Measurements from ENCODE around the gene TPSG1. TPM values are rescaled to one million over a fixed set of nuclear protein-coding genes. Genes with fewer than 3 reads are reported as not detected.

The TPSG1 gene
- total RNA-seq, 6 experiments from 2014 or later: 0.20 to 0.43 (median 0.43) TPM; not detected in 3

- Histone ChIP-seq H3K4me1 (peaks cover 0 to 41% (median 6%) of the 10 kb centered on the region in 4 donors), H3K4me3 (no peak overlapping the region), H3K36me3 (no peaks in the 10 kb centered on the region), H3K27ac (no peak overlapping the region), H3K27me3 (no peaks in the 10 kb centered on the region), H3K9me3 (no peaks in the 10 kb centered on the region)
- intact Hi-C loops (cut with DNase I): no loop called here
- no peak for TF ChIP-seq POLR2A (IDR thresholded peaks at IDR 0.05)
- no peak for TF ChIP-seq CTCF (IDR thresholded peaks at IDR 0.05)
- ATAC-seq (no peak), DNase-seq (no peak)
- 50% methylated on average over 2 of the region's 38 CpGs for WGBS (ENCODE audit: insufficient coverage, low coverage, low lambda C conversion rate, missing lambda C conversion rate)
Observed at GRCh38 chr16:1180549-1181403, 44.3 kb downstream of the TPSG1 start.

- H3K36me3 ChIP-seq: no peaks in the 10 kb centered on the region
- intact Hi-C loops (cut with DNase I): no loop called here
- WGBS (ENCODE audit: insufficient coverage, low coverage, low lambda C conversion rate, missing lambda C conversion rate): 71% methylated on average over 5 of the region's 21 CpGs
- ATAC-seq: no peak
- H3K9me3 ChIP-seq: no peaks in the 10 kb centered on the region
- TF ChIP-seq CTCF (IDR thresholded peaks at IDR 0.05) (no peak), POLR2A (IDR thresholded peaks at IDR 0.05) (no peak)
- H3K4me3 ChIP-seq: no peak overlapping the region
- no peak overlapping the region for H3K27ac ChIP-seq
- no peak for DNase-seq
- no peaks in the 10 kb centered on the region for H3K27me3 ChIP-seq
- peaks cover 0 to 34% (median 10%) of the 10 kb centered on the region in 4 donors for H3K4me1 ChIP-seq
Observed at GRCh38 chr16:1178295-1178910, 46.7 kb downstream of the TPSG1 start.

- Histone ChIP-seq H3K27me3 (no peaks in the 10 kb centered on the region), H3K4me1 (peaks cover 0 to 28% (median 9%) of the 10 kb centered on the region in 4 donors), H3K9me3 (no peaks in the 10 kb centered on the region), H3K36me3 (no peaks in the 10 kb centered on the region), H3K27ac (no peak overlapping the region), H3K4me3 (no peak overlapping the region)
- intact Hi-C loops (cut with DNase I): no loop called here
- TF ChIP-seq CTCF (IDR thresholded peaks at IDR 0.05) (no peak), POLR2A (IDR thresholded peaks at IDR 0.05) (no peak)
- no peak for DNase-seq
- no peak for ATAC-seq
- WGBS (ENCODE audit: insufficient coverage, low coverage, low lambda C conversion rate, missing lambda C conversion rate): 74% methylated on average over 5 of the region's 13 CpGs
Observed at GRCh38 chr16:1177750-1178149, 47.3 kb downstream of the TPSG1 start.

GRCh38 chr16:1177053-1177452, 48.0 kb downstream of the TPSG1 start:
- intact Hi-C loops (cut with DNase I): no loop called here
- no peak overlapping the region for H3K27ac ChIP-seq

More at GRCh38 chr16:1177053-1177452, 48.0 kb downstream of the TPSG1 start:
- WGBS (ENCODE audit: insufficient coverage, low coverage, low lambda C conversion rate, missing lambda C conversion rate): 91% methylated on average over 10 of the region's 19 CpGs
- no peaks in the 10 kb centered on the region for H3K9me3 ChIP-seq
- no peaks in the 10 kb centered on the region for H3K27me3 ChIP-seq
- H3K4me3 ChIP-seq: no peak overlapping the region
- TF ChIP-seq POLR2A (IDR thresholded peaks at IDR 0.05) (no peak), CTCF (IDR thresholded peaks at IDR 0.05) (no peak)
- DNase-seq (no peak), ATAC-seq (no peak)
- H3K36me3 ChIP-seq: no peaks in the 10 kb centered on the region
- peaks cover 0 to 21% (median 5%) of the 10 kb centered on the region in 4 donors for H3K4me1 ChIP-seq
